HL-60/S4 treated with retinoic acid at 250 ng/mL for 4 days and 3 days (cell line): ENCODE measurements around the gene ADAM19.

Experiments used
- in situ Hi-C: fragments of 300-500 bp; cut with MboI; formaldehyde crosslinking; loops from 2 replicates; pipeline ENCODE4 v1.7.0; 2022; ENCODE audit warnings: low sequenced_read_pairs

Gene ADAM19

DNA sequence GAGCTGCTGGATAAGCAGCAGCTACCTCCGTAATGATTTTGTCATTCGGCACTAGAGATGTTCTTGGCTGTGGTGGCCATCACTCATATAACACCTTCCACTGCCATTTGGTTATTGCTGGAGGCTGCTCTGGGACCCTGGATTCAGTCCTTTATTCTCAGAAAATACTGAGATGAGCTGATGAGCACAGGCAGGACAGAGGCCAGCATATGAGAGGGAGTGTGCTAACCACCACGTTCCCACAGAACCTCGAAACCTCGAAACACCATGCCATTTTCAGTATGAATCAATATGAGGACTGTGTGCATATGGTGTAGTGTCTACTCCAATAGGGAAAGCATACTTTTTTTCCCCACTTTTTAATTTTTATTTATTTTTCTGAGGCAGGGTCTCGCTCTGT, 56.6 kb downstream of the ADAM19 start:
- in situ Hi-C loops, result no loop called here

DNA sequence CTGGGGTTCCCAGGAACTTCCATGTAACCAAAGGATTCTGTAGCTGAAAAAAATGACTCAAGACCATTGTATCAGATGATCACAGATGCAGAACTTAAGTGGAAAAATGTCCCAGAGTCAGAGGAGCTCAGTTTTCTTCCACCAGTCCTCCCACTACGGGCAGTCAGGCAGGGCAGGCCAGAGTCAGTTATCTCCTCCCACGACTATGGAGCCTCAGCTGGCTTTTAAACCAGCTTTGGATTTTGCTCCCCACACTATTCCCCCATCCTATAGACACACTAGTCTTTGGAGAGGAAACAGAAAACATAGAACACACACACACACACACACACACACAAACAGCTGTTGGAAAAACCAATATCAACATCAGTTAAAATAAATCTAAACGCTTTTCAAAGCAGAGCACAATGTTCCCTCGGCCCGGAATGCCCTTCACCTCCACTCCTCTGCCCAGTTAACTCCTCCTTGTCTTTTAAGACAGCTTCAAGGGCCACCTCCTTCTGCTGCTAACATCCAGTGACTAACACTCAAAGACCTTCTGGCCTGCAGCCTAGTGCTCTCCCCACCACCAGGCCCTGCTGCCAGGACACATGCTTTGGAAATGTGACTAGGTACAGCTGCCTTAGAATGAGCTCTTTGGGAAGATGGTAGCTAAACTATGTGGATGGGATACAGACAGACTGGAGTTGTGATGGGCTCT, 58.8 kb downstream of the ADAM19 start:
- in situ Hi-C loops, result no loop called here

DNA sequence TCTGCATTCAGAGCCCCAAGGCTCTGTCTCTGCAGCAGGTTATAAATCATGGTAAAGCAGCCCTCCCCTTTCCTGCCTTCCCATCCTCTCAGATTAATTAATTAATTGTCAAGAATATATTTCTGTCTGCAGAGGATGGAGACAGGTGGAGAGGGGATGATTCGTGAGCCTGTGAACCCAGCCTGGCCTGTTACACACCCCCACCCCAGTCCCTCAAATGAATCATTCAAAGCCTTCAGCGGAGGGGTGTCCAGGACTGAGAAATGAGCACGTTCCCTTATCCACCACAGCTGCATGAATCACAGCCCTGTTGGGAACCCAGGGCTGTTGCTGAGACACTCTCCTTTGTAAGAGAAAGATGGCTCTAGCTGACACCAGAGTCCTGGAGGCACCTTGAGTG, 59.6 kb downstream of the ADAM19 start:
- in situ Hi-C loops, result no loop called here

DNA sequence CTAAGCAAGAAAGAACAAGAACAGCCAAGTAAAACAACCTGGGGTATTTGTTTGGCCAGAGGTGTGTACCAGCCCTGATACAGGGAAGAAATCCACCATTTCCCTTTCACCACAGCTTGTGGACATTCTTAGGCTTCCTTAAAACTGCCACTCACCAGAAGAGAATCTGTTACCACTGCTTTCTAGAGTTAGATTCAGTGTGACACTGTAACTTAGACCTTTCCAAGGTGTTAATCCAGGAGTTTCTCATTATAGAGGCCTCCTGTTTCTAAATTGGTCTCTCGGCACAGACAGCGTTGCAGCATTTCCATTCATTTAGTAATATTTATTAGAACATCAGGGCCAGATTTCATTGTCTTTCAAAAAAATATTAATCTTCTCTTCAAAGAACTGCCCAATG, 60.6 kb downstream of the ADAM19 start:
- in situ Hi-C loops, result no loop called here

DNA sequence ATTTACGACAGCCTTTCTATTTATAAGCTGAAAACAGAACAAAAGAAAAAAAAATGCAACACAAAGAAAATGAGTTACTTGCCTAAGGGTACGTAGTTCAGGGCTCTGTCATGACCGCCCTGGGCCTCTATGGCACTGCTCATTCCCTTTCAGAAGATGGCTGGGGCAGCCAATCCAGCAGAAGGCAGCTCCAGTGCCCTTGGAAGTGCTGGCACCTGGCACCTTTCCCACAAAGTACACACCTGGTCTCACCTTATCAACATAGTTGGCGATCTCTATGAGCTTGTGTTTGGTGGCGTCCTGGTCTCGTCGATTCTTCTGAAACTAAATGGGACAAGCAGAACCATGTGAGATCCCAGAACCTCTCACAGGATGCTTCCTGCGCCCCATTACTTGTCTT, 62.4 kb downstream of the ADAM19 start:
- in situ Hi-C loops, result no loop called here

DNA sequence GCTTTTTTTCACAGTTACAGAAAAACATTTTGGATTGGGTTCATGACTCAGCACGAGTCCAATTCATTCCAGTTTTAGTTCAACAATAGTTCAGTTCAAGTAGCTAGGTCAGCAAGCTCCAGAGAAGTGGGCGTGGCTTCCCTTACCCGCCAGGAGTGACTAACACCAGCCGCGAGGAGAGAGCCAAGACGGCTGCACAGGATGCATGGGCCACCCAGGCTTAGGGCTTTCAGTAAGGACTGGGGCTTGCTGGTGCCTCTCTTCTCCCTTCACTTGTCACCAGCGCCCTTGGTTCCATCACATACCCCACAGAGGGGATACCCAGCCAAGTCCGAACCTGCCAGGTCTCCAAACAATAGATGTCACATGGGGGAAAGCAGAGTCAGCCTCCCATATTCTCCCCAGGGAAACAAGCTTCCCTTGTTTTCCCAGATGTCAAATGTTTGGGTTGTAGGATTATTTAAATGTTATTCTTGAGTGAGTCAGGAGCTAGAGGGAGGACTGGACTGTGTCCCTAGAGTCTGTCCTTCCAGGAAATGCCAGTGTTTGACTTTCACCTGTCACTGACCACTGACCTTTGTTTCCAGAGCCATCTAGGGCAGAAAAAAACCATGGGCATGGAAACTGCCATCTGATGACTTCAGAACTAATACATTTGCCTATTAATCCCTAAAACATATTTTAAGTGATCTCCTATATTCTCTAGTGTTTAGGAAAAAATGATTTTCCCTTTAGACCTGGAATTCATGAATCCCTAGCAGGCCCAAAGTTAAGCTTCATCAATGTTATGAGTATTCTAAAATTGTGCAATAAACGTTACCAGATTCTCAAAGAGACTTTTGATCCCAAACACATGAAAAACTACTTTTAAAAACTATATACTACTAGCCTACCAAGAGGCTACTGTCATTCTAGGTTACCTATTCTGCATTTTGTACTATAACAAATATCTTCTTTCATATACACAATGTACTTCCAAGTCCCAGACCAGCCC, 63.6 kb downstream of the ADAM19 start:
- in situ Hi-C loops, result no loop called here

DNA sequence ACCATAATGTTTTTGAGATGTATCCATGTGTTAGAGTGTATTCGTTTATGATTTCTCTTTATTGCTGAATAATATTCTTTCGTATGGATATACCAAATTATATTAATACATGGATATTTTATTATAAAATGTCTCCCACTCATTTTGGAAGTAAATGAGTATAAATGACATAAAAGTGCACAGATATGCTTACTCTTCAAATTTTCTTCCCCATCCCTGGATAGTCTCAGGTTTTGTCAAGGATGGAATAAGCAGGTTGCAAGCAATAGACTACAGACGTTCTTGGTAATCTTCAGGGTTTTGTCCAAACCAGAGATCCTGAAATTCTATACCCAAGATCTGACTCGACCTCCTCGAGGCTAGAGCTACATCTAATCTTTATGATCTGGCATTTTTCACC, 64.9 kb downstream of the ADAM19 start:
- in situ Hi-C loops, result no loop called here

DNA sequence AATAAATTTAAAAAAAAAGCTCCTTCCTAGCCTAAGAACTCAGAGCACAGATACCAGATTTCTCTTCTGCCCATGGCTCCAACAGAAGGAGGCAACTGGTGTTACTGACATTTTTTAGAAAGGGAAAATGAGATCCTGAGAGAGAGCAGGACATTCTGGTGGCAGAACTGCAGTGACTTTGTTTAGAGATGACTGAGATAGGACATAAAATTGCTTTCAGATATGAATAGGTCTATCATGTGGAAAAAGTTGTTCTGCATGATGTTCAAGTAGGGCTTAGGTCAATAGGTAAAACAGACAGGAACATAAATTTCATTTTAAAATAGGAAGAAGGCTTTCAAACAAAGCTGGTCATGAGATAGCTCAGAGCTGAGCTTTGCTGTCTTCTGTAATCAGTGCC, 66.0 kb downstream of the ADAM19 start:
- in situ Hi-C loops, result no loop called here

DNA sequence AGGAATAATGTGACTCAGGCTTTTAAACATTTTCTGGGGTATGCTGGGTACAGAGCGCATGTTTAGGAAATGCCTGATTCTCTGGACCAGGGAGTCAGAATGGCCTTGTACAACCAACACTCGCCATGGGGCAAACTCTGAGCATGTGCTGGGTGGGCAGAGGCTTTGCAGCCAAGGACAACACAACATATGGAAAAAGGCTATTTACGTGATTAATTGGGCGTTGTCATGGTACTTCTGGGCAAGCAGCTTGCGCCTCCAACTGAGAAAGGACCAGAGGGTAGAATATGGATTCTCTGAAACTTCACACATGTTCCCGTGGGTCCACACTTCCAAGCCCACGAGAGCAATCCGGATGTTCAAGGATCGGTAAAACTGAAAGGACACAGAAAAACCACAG, 66.5 kb downstream of the ADAM19 start:
- in situ Hi-C loops, result no loop called here

DNA sequence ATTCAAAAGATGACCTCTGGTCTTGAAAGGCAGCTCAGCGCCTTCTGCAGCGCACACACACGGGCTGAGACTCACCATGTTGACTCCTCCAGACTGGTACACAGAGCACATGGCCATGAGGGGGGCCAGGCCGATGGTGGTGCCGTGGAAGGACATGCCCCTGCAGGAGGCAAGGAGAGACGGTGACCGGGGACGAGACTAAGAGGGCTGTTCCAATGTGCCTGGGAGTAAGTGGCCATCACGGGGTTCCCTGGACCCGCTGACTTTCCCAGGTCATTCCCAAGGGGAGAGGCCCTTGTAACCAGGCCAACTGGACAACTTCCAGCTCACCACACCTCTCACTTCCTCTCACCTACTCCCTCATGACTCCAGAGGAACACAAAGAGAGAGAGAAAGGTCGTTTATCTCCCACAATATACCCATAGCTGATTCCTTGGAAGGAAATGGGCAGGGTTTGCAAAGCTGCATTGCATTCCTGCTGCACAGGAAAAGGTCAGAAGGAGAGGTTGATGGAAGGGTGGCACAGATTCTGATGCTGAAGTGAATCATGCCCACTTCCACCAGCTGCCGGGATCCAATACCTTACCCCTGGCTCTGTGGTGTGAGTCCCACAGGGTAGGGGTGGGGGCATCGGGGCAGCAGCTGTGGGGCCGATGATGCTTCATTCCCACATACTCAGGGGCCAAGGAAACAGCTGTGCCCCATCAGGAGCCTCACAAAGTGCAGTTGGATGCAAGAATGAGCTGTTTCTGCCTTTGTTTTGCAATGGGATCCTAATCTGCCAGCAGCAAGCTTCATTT, 68.4 kb downstream of the ADAM19 start:
- in situ Hi-C loops, result no loop called here

DNA sequence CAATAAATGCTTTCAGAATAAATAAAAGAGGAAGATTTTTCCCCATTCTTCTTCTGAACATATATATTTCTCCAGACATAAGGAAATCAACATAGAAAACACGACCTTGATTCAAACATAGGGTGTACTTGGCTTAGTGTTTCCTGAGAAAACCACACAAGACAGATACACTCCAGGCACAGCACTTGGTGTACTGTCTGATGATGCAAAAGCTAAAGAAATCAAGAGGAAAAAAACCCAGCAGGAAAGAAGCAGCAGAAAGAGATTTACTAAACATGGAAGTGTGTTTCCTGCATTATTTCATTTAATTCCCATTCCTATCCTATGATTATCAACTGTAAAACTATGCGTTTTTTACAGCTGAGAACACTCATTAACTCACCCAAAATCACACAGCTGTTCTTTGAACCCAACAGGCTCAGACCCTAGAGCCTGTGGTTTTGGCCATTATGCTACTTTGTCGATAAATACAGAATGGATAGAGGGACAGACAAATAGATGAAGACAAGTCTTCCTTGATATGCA, 69.4 kb downstream of the ADAM19 start:
- in situ Hi-C loops, result no loop called here

DNA sequence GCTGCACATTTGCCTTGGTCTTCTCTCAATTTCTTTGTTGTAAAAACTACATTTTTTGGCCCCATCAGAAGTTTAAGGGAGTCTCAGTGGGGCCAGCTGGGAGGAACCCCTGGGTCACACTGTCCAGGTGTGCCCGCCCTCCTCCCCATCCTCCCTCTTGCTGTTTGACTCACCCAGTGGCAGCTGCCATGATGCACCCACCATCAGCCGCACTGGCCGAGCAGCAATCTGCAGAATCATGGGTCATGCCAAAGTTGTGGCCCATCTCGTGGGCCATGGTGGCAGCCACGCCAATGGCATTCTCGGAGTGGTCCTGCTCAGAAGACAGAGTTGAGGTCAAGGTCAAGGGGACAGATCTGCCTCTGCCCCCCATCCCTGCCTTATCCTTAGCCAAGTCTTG, 70.1 kb downstream of the ADAM19 start:
- in situ Hi-C loops, result no loop called here

DNA sequence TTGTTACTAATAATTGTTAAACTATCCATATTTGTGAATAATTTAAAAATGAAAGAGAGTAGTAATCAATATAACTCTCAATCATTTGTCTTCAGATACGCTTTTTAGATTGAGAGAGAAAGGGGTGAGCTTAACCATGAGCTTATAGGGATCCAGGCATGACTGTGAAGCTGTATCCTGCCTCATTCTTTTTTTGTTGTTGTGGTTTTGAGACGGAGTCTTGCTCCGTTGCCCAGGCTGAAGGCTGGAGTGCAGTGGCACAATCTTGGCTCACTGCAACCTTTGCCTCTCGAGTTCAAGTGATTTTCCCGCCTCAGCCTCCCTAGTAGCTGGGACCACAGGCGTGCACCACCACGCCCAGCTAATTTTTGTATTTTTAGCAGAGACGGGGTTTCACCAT, 71.5 kb downstream of the ADAM19 start:
- in situ Hi-C loops, result no loop called here

DNA sequence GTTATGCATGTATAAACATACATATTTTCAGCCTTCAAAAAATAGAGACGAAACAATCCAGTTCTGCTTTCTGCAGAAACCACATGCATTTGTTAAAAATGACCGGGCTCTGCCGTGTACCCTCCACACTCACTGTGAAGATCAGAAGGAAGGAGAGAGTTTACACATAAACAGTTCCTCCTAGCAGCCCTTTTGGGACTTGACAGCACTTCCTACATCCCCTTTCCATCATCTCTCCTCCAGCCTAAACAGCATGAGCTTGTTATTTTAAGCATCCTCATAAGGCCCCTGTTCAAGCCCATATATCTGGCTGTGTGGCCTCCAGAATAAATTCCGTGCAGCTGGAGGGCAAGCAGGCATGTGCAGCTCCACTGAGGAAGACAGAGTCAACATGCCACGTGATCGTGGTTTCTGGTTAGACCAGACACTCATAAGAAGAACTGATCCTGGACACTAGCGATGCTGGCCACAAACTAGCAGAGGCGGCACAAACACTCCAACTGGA, 73.4 kb downstream of the ADAM19 start:
- in situ Hi-C loops, result no loop called here

DNA sequence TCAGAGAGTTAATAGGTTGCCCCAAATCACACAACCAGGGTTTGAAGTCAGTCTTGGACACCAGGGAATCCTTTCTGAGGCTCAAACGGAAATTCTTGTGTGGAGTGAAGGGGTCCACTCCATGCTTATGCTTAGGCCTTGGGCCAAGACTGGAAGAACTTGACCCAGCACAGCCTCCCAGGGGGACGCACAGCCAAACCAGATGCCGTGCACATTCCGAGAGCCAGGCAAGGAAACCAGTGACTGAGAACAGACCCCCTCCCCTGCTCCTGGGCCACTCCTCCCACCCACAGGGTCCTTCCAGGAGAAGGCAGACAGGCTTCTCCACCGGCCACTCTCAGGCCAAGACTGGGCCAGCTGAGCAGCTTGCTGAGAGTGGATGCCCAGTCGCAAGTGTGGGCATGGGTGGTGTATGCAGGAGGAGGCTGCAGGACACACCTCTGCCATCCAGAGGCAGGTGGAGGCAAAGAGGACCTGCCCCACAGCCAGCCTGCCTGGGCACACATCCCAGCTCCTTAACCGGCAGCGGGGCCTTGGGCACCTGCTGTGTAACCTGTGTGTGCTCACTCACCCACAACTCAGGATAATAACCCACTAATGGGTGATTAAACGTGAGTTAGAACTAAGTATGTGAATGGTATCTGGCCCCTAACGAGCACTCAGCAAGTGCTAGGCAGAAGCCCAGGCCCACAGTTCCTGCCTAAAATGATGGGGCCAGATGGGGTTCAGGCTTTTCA, 77.5 kb downstream of the ADAM19 start:
- in situ Hi-C loops, result no loop called here

DNA sequence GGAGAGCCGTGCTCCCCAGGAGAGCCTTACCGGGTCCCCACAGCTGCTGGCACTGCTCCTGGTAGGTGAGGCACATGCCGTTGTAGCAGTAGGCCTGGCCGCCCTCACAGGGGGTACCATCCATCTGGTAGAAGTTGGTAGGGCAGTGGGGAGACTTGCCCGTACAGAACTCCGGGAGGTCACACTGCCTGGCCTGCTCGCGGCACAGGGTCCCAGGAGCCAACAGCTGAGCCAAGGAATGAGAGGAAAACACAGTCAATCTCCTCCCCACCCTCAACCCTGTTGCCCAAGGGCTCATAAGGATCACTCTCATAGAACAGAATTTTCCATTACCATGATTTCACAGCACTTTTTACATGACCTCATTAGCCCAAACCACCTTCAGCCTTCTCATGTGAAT, 78.7 kb downstream of the ADAM19 start:
- in situ Hi-C loops, result no loop called here

DNA sequence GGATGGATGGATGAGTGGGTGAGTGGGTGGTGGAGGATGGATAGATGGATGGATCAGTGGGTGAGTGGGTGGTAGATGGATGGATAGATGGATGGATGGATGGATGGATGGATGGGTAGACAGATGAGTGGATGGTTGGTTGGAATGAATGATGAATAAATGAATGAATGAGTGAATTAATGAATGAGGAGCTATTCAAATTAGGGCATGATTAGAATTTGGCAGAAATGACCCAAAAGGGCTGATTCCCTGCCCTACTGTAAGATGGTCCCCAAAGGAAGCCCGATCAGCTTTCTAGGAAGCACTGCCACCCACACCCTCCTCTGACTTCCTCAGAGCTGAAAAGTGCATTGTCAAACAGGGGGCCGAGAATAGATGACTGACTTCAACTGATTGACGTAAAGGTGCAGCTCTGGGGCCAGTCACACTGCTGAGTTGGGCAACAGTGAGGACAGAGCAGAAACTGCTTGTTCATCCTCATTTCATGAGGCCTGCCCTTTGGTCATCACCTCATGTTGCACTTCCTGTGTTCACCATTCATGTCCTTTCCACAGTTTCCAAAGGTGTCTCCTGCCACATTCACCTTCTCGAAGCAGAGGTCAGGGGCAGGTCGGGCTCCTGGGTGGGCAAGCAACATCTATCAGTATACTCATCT, 81.3 kb downstream of the ADAM19 start:
- in situ Hi-C loops, result no loop called here

DNA sequence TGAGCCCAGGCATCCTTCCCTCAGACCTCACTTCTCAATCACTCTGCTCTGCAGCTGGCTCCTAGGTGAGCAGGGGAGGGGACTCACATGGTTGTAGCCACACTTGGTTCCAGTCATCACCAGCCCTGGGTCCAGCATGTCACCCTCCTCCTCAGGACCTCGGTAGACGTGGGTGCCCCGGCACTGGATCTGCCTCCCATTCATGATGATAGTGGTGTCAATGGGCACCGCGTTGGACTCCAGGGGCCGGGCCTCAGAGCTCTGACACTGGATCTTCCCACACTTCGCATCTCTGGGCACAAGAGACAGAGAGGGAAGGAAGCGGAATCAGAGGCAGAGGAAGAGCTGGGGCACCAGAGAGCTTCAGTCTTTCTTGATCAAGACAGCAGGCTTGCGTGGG, 82.7 kb downstream of the ADAM19 start:
- in situ Hi-C loops, result no loop called here

DNA sequence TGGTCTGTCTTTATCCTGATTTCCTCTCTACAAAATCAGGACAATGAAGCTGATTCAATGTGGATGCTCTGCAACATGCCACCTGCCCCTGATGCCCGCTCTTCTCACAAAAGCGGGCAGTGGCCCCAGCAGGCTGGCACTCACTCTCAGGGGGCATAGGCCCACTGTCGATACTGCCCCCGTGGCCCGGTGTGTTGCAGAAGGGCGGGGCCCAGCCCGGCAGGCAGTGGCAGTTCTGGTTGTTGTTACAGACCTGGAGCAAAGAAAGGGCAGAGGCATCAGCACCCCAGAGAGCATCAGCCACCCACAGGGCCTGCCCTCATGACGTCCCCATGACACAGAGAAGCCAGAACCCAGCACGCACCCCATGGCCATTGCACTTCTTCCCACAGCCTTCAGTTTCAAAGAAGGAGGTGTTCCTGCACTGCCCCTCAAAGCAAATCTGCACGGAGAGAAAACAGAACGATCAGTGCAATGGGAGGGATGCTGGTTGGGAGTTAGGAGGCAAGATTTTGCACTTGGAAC, 84.0 kb downstream of the ADAM19 start:
- in situ Hi-C loops, result no loop called here

DNA sequence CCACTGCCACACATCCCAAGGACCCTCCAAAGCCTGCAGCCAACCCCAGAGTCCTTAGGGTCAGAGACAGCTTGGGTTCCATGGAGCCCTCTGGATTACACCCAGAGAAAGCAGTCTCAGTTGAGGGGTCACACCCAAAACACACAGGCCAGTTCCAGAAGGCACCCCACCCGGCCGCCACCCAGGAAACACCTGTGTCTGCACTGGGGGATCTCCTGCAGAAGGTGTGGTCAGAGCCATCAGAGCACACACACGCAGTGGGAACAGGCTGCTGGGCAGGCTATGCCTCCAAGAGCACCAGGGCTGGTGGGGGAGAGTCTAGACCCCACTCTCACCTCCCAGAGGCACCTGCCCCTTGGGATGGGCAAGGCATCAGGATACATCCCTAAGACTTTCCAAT, 88.2 kb downstream of the ADAM19 start:
- in situ Hi-C loops, result no loop called here
